Transverse colon (tissue), 4 donors: Measurements from ENCODE around the gene CDK11B. TPM values are rescaled to one million over a fixed set of nuclear protein-coding genes. Genes with fewer than 3 reads are reported as not detected.

Source experiments
- DNase-seq: peaks from one replicate; pipeline ENCODE4 v3.0.0-alpha.2; 2019
- H3K27ac ChIP-seq, 4 donors: fragments of 200-600 bp; sonication (generic); 2 replicates each; pipeline ENCODE4 v1.5.1; 2016 to 2018; ENCODE audit warnings: inconsistent platforms in 4 of 4
- H3K27me3 ChIP-seq: fragments of 200-600 bp; sonication (generic); 2 replicates; pipeline ENCODE4 v1.5.1; 2017; ENCODE audit warnings: inconsistent platforms
- H3K36me3 ChIP-seq, 4 donors: fragments of 200-600 bp; sonication (generic); 2 replicates each; pipeline ENCODE4 v1.5.1; 2017 to 2019; ENCODE audit warnings: inconsistent platforms in 4 of 4
- H3K4me1 ChIP-seq, 4 donors: fragments of 200-600 bp; sonication (generic); 2 replicates each; pipeline ENCODE4 v1.5.1; 2017 to 2020; ENCODE audit warnings: inconsistent platforms in 4 of 4
- H3K4me3 ChIP-seq, 4 donors: fragments of 200-600 bp; sonication (generic); 1 replicate in 1 of 4; 2 replicates in 3 of 4; pipeline versions ENCODE4 v1.5.1 to v1.6.1; 2017 to 2019; ENCODE audit warnings: inconsistent platforms in 4 of 4
- H3K9me3 ChIP-seq, 2 donors: fragments of 200-600 bp; sonication (generic); 2 replicates each; pipeline ENCODE4 v1.5.1; 2017 to 2019; ENCODE audit warnings: inconsistent platforms in 2 of 2
- CTCF ChIP-seq, 5 experiments: fragments of 200-600 bp in 3 of 5; fragments of 450-650 bp in 2 of 5; sonication (generic) in 3 of 5; IDR thresholded peaks; 1 replicate in 2 of 5; 2 replicates in 3 of 5; pipeline ENCODE4 v1.5.1; 2016 to 2017; ENCODE audit warnings: antibody characterized with exemption in 5 of 5, inconsistent platforms in 3 of 5, mild to moderate bottlenecking in 2 of 5, moderate library complexity in 1 of 5
- EP300 ChIP-seq: sonication (generic); formaldehyde crosslinking; IDR thresholded peaks from one replicate; pipeline ENCODE4 v1.6.1; 2017; ENCODE audit warnings: antibody characterized with exemption, low read depth
- POLR2A ChIP-seq: fragments of 450-650 bp; IDR thresholded peaks from one replicate; pipeline ENCODE4 v1.6.1; 2016; ENCODE audit warnings: antibody characterized with exemption, mild to moderate bottlenecking, moderate library complexity
- POLR2AphosphoS5 ChIP-seq, 3 donors: sonication (generic); formaldehyde crosslinking; IDR thresholded peaks; one replicate each; pipeline ENCODE4 v1.6.1; 2016; ENCODE audit warnings: antibody characterized with exemption in 3 of 3
- WGBS, 2 donors: methylation state at CpG; one replicate each; pipeline ENCODE4 v1.1.5; 2018; ENCODE audit warnings: low coverage in 1 of 2; 5-methylcytosine and 5-hydroxymethylcytosine counted together
- in situ Hi-C, 4 donors: fragments of 200-750 bp; cut with MboI; loops; one replicate each; pipeline versions ENCODE4 v1.15.0 to v1.15.1; 2017; ENCODE audit warnings: low sequenced_read_pairs in 3 of 4, low pct_ligation_motif_present in 1 of 4, low pct_unique_long_range_greater_than_20kb in 1 of 4
- intact Hi-C: fragments of 100-400 bp; cut with DNase I; formaldehyde crosslinking; loops from one replicate; pipeline ENCODE4 v1.15.1; 2023; ENCODE audit warnings: low total_unique reads
- total RNA-seq, 4 donors: library from RNA; depleted of rRNA; stranded (reverse); fragments of >200 nt; gene quantifications; one replicate each; pipeline ENCODE4 v1.1.0, GENCODE V29; 2016

CDK11B gene
- total RNA-seq, 4 donors from 2014 or later: 28.4 to 183 (median 60.5) TPM

GRCh38 chr1:1605724-1606123 lies 53.1 kb downstream of the CDK11B start:
- Histone ChIP-seq H3K4me3 (no peak overlapping the region), H3K27me3 (peaks cover 23% of the 10 kb centered on the region), H3K36me3 (no peaks in the 10 kb centered on the region), H3K9me3 (no peaks in the 10 kb centered on the region), H3K27ac (no peak overlapping the region), H3K4me1 (peaks cover 0 to under 1% (median under 1%) of the 10 kb centered on the region in 4 donors)
- no peak for TF ChIP-seq EP300
- TF ChIP-seq POLR2A: no peak
- 30 to 80% methylated on average over 2 to 11 of the region's 17 CpGs for WGBS, 2 donors
- intact Hi-C loops: no loop called here
- no peak for DNase-seq
- in situ Hi-C loops: no loop called here

GRCh38 chr1:1605034-1605591 lies 53.7 kb downstream of the CDK11B start:
- Histone ChIP-seq H3K36me3 (no peaks in the 10 kb centered on the region), H3K9me3 (no peaks in the 10 kb centered on the region), H3K27me3 (peaks cover 29% of the 10 kb centered on the region), H3K27ac (no peak overlapping the region), H3K4me3 (no peak overlapping the region), H3K4me1 (peaks cover 5 to 6% (median 5%) of the 10 kb centered on the region in 4 donors)
- no peak for DNase-seq
- TF ChIP-seq CTCF (IDR thresholded peaks at IDR 0.05): no peak
- TF ChIP-seq POLR2AphosphoS5 (IDR thresholded peaks at IDR 0.05): no peak
- no peak for TF ChIP-seq POLR2A
- TF ChIP-seq EP300: no peak
- WGBS, 2 donors: 77 to 100% methylated on average over 1 to 14 of the region's 14 CpGs
- intact Hi-C loops (no loop called here), in situ Hi-C loops (no loop called here)

- H3K9me3 ChIP-seq: no peaks in the 10 kb centered on the region
- in situ Hi-C loops (no loop called here), intact Hi-C loops (no loop called here)
- H3K4me1 ChIP-seq: peaks cover 5 to 6% (median 5%) of the 10 kb centered on the region in 4 donors
- H3K27ac ChIP-seq: no peak overlapping the region
- TF ChIP-seq POLR2AphosphoS5 (IDR thresholded peaks at IDR 0.05) (no peak), EP300 (no peak), CTCF (IDR thresholded peaks at IDR 0.05) (no peak), POLR2A (no peak)
- no peak for DNase-seq
- peaks cover 30% of the 10 kb centered on the region for H3K27me3 ChIP-seq
- 72% methylated on average over 10 of the region's 15 CpGs; no CpG with 5 or more reads in 1 of the 2 donors for WGBS, 2 donors
- H3K4me3 ChIP-seq: no peak overlapping the region
- H3K36me3 ChIP-seq: no peaks in the 10 kb centered on the region
These were observed 54.3 kb downstream of the CDK11B start for GRCh38 chr1:1604374-1605033.

- WGBS, 2 donors: 10 to 68% methylated on average over 2 to 9 of the region's 13 CpGs
- intact Hi-C loops: no loop called here
- Histone ChIP-seq H3K4me3 (no peak overlapping the region), H3K4me1 (peaks cover 5 to 11% (median 10%) of the 10 kb centered on the region in 4 donors), H3K36me3 (no peaks in the 10 kb centered on the region), H3K27me3 (peaks cover 37% of the 10 kb centered on the region), H3K9me3 (no peaks in the 10 kb centered on the region), H3K27ac (no peak overlapping the region)
- TF ChIP-seq POLR2A (no peak), EP300 (no peak), CTCF (IDR thresholded peaks at IDR 0.05) (no peak), POLR2AphosphoS5 (IDR thresholded peaks at IDR 0.05) (no peak)
- in situ Hi-C loops: no loop called here
- DNase-seq: no peak
These were observed 55.0 kb downstream of the CDK11B start for GRCh38 chr1:1603671-1604373.
